Measurements from ENCODE around the gene CNTN4.

The CNTN4 gene

GRCh38 chr3:2684046-2684445 is 585.4 kb downstream of the CNTN4 start:
- H3K27ac Mint-ChIP-seq: no peak overlapping the region
- H3K9me3 Mint-ChIP-seq: no peaks in the 10 kb centered on the region
- no peaks in the 10 kb centered on the region for H3K36me3 Mint-ChIP-seq (ENCODE audit: low read depth)
- H3K4me3 Mint-ChIP-seq: no peak overlapping the region
- no peaks in the 10 kb centered on the region for H3K4me1 Mint-ChIP-seq
- DNase-seq: no peak
- no peak for TF ChIP-seq CTCF (IDR thresholded peaks at IDR 0.05)
- H3K27me3 Mint-ChIP-seq (ENCODE audit: low read depth, poor library complexity): no peaks in the 10 kb centered on the region

DNA sequence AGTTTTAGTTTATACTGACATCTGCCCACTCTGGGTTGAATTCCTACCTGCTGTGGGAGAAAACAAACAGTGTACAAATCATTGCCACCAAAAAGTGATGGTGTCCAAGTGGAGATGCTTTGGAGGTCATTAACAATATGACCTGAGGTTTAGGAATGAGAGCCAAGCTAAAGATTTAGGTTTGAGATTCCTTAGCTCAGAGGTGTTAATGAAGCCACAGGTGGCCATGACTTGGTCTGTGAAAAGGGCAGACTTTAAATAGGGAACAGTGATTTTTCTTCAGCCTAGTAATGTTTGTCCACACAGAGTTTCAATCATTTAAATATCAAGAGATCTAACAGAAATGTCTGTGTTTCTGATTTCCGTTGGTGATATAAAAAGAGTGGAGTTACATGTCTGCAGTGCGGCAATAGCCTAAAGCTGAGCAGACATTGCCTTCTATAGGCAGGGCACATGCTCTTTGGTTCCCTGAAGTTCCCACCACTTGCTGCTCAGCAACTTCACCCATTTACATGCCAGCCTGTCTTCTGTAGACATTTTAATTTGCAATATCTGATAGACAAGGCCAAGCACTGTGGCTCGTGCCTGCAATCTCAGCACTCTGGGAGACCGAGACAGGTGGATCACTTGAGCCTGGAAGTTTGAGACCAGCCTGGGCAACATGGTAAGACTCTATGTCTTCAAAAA is 588.3 kb downstream of the CNTN4 start:
- H3K9me3 Mint-ChIP-seq: no peaks in the 10 kb centered on the region
- H3K36me3 Mint-ChIP-seq (ENCODE audit: low read depth): no peaks in the 10 kb centered on the region
- no peak for DNase-seq
- no peaks in the 10 kb centered on the region for H3K4me1 Mint-ChIP-seq
- H3K27me3 Mint-ChIP-seq (ENCODE audit: low read depth, poor library complexity): no peaks in the 10 kb centered on the region
- TF ChIP-seq CTCF (IDR thresholded peaks at IDR 0.05): no peak
- H3K4me3 Mint-ChIP-seq: no peak overlapping the region
- H3K27ac Mint-ChIP-seq: no peak overlapping the region

DNA sequence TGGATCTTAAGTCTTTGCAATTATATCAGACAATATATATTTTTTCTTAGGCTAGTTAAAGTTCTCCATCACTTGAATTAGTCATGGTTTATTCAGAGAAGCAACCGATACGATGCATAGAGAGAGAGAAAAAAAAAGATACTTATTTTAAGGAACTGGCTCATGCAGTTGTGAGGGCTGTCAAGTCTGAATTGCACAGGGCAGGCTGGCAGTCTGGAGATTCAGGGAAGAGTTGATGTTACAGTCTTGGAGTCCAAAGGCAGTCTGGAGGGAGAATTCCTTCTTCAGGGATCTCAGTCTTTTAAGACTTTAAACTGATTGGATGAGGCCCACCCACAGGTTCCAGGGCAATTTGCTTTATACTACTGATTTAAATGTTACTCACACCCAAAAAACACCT is 598.9 kb downstream of the CNTN4 start:
- no peak for TF ChIP-seq CTCF (IDR thresholded peaks at IDR 0.05)
- H3K9me3 Mint-ChIP-seq: no peaks in the 10 kb centered on the region
- no peak overlapping the region for H3K27ac Mint-ChIP-seq
- no peak for DNase-seq
- no peak overlapping the region for H3K4me3 Mint-ChIP-seq
- no peaks in the 10 kb centered on the region for H3K4me1 Mint-ChIP-seq
- H3K27me3 Mint-ChIP-seq (ENCODE audit: low read depth, poor library complexity): no peaks in the 10 kb centered on the region
- H3K36me3 Mint-ChIP-seq (ENCODE audit: low read depth): no peaks in the 10 kb centered on the region

DNA sequence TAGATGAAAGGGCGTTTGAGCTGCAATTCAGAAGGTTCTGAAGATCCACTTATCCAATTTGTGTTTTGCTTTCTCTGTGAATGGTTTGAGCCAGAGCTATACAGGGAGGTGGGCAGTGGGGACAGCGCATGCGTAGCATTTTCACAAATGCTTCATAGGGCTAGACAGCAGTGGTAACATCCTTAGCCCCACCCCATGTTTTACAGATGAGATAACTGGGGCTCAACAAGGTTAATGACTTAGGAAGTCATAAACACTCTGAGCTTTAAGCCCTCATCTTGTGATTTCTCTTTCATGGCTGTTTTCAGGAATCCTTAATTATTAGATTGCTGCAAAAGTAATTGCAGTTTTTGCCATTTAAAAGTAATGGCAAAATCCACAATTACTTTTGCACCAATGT is 602.8 kb downstream of the CNTN4 start:
- Mint-ChIP-seq H3K4me3 (no peak overlapping the region), H3K36me3 (ENCODE audit: low read depth) (no peaks in the 10 kb centered on the region), H3K4me1 (no peaks in the 10 kb centered on the region), H3K27ac (no peak overlapping the region), H3K27me3 (ENCODE audit: low read depth, poor library complexity) (no peaks in the 10 kb centered on the region), H3K9me3 (no peaks in the 10 kb centered on the region)
- DNase-seq: no peak
- no peak for TF ChIP-seq CTCF (IDR thresholded peaks at IDR 0.05)

DNA sequence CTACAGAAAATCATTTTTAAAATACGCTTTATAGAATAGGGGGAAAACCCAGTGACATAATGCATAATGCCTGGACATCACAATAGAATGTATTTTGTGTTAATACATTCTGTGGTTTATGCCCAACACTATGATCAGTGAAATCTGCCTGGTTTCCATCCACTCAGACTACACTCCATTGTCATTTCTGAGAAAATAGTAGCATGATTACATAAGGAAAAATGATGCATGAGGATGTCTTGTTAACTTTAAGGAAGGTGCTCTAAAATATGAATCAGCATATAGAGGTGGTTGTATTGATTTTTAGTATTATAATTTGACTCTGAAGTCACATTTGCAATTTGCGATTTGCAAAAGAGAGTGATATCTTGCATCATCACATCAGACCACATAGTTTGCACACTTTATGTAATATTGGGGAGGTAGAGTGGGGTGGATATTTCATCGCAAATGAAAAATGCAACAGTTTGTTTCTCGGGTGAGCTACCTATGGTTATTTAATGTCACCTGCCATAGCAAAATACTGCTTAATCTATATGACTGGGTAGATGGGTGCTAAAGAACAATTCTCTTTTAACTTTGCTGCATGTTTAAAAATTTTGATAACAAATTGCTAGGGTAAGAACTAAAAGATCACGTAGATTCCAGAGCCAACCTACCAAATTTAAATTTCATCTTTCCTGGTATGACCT is 607.6 kb downstream of the CNTN4 start:
- Mint-ChIP-seq H3K27ac (peak overlapping the region; percentile 49), H3K4me1 (no peaks in the 10 kb centered on the region), H3K4me3 (no peak overlapping the region), H3K9me3 (no peaks in the 10 kb centered on the region), H3K27me3 (ENCODE audit: low read depth, poor library complexity) (no peaks in the 10 kb centered on the region), H3K36me3 (ENCODE audit: low read depth) (no peaks in the 10 kb centered on the region)
- TF ChIP-seq CTCF (IDR thresholded peaks at IDR 0.05): no peak
- no peak for DNase-seq

DNA sequence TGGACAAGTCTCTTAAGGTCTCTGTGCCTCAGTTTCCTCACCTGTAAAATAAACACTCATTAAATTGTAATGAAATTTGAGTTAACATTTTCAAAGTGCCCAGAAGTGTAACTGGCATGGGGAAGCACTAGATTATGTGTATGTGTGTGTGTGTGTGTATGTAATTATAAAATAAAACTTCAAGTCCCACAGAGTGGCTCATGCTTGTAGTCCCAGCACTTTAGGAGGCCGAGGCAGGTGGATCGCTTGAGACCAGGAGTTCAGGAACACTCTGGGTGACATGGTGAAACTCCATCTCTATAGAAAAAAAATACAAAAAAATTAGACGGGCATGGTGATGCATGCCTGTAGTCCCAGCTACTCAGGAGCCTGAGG is 608.2 kb downstream of the CNTN4 start:
- H3K4me1 Mint-ChIP-seq: no peaks in the 10 kb centered on the region

More for the DNA sequence above, 608.2 kb downstream of the CNTN4 start:
- H3K36me3 Mint-ChIP-seq (ENCODE audit: low read depth): no peaks in the 10 kb centered on the region
- H3K4me3 Mint-ChIP-seq: no peak overlapping the region
- no peaks in the 10 kb centered on the region for H3K9me3 Mint-ChIP-seq
- no peaks in the 10 kb centered on the region for H3K27me3 Mint-ChIP-seq (ENCODE audit: low read depth, poor library complexity)
- DNase-seq: no peak
- H3K27ac Mint-ChIP-seq: peak overlapping the region; percentile 49
- no peak for TF ChIP-seq CTCF (IDR thresholded peaks at IDR 0.05)

Data from nephron progenitor cell (in vitro differentiated cells).